HepG2 (cell line): ENCODE results near the gene CCL8.

Experiments used
- ARID2 ChIP-seq: sonication (generic); formaldehyde crosslinking; IDR thresholded peaks from 2 replicates; pipeline ENCODE4 v1.8.1; 2022; ENCODE audit warnings: mild to moderate bottlenecking, missing genetic modification reagents, borderline replicate concordance
- TBL1XR1 ChIP-seq: fragments of 150-350 bp; IDR thresholded peaks from 2 replicates; pipeline ENCODE4 v1.6.1; 2014; ENCODE audit warnings: borderline replicate concordance, low read length; ENCODE audit not compliant: partially characterized antibody
- TF ChIP-seq, protein P1 (sequence below): sonication (generic); formaldehyde crosslinking; conservative IDR thresholded peaks from 2 replicates; pipeline ENCODE4 v1.4.0; 2020; ENCODE audit warnings: missing genetic modification reagents

DNA sequence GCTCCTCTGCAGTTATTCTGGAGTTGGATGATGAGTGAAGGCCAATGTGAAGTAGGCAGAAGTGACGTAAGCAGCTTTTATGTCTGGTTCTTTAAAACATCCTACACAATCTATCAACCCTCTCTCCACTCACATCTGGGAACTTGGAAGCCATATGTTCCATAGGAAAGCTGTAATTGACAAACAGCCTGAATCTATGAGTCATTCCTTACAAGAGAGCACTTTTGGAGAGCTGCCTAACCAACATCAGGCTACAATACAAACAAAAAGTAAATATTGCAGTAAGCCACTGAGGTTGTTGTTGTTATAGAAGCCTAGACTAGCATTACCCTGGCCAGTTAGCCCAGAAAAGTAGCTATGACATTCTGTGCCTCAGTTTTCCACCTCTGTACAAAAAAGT, 43.4 kb upstream of the CCL8 start:
- TF ChIP-seq, protein P1, sequence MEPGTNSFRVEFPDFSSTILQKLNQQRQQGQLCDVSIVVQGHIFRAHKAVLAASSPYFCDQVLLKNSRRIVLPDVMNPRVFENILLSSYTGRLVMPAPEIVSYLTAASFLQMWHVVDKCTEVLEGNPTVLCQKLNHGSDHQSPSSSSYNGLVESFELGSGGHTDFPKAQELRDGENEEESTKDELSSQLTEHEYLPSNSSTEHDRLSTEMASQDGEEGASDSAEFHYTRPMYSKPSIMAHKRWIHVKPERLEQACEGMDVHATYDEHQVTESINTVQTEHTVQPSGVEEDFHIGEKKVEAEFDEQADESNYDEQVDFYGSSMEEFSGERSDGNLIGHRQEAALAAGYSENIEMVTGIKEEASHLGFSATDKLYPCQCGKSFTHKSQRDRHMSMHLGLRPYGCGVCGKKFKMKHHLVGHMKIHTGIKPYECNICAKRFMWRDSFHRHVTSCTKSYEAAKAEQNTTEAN (CRISPR knock-in tag), result no peak
- no peak for TF ChIP-seq TBL1XR1
- TF ChIP-seq ARID2, result no peak
